HG03520 (cell line): ENCODE measurements around the gene RPUSD2.
A peak's percentile ranks its signal among the peaks of the same experiment; 100 is the strongest.
"Not testable (repeated sequence)": the region's sequence is repeated elsewhere in the genome, so short reads cannot be mapped to it uniquely, and the experiment has no call there.

Experiments
- ATAC-seq: cut with Tn5 transposase; IDR thresholded peaks from one replicate; pipeline ENCODE4 v1.9.1; 2021; ENCODE audit warnings: mild to moderate bottlenecking, moderate library complexity; ENCODE audit not compliant: unreplicated experiment

RPUSD2 gene

GRCh38 chr15:40565333-40566238 lies 3.5 kb upstream of the RPUSD2 start:
- ATAC-seq, result no peak

GRCh38 chr15:40567111-40567510 lies 2.0 kb upstream of the RPUSD2 start:
- ATAC-seq, result no peak

- no peak for ATAC-seq
These were observed 6.0 kb downstream of the RPUSD2 start for GRCh38 chr15:40575113-40575512.

- ATAC-seq, result not testable (repeated sequence)
These were observed 7.8 kb downstream of the RPUSD2 start for GRCh38 chr15:40576914-40577313.

- ATAC-seq, result no peak
These were observed 9.8 kb downstream of the RPUSD2 start for GRCh38 chr15:40578892-40579291.

- ATAC-seq, result not testable (repeated sequence)
These were observed 12.7 kb downstream of the RPUSD2 start for GRCh38 chr15:40581796-40582195.

DNA sequence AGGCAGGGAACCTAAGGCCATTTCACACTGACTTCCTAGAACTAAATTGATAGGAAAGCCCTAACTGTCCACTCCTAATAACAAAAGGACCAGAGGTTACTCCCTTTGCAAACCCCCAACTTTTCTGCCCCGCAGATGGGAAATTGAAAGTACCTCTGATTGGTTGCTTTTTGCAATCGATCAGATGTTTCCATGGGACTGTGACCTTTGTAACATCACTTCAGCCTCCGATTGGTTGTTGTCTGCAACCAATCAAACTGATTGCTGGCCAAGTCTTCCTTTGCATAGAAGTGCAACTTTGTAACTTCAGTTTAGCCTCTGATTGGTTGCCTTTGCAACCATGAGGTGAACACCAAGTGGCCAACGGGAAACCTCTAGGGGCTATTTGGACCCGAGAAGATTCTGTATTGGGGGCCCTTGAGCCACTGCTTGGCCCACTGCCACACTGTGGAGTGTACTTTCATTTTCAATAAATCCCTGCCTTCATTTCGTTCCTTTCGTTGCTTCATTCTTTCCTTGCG lies 13.7 kb downstream of the RPUSD2 start:
- no peak for ATAC-seq

- no peak for ATAC-seq
These were observed 15.1 kb downstream of the RPUSD2 start for GRCh38 chr15:40584191-40584590.

DNA sequence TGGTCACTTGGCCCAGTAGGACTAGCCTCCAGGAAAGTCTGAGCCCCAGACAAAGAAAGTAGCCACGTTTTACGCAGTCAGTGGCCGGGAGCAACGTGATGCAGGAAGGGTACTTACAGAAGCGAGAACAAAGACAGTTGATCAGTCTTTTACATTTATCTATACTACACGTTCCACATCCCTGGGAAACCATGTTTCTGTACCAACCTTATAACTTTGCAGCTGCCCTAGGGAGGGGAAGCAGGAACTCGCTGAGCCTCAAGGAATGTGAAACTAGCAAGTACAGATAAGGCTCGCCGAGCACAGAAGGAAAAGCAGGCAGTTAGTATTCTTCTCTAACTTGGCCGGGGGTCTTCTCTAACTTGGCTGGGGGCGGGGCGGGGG lies 21.6 kb downstream of the RPUSD2 start:
- ATAC-seq, result no peak

GRCh38 chr15:40591389-40591788 lies 22.3 kb downstream of the RPUSD2 start:
- no peak for ATAC-seq

- no peak for ATAC-seq
These were observed 24.1 kb downstream of the RPUSD2 start for GRCh38 chr15:40593165-40593564.

DNA sequence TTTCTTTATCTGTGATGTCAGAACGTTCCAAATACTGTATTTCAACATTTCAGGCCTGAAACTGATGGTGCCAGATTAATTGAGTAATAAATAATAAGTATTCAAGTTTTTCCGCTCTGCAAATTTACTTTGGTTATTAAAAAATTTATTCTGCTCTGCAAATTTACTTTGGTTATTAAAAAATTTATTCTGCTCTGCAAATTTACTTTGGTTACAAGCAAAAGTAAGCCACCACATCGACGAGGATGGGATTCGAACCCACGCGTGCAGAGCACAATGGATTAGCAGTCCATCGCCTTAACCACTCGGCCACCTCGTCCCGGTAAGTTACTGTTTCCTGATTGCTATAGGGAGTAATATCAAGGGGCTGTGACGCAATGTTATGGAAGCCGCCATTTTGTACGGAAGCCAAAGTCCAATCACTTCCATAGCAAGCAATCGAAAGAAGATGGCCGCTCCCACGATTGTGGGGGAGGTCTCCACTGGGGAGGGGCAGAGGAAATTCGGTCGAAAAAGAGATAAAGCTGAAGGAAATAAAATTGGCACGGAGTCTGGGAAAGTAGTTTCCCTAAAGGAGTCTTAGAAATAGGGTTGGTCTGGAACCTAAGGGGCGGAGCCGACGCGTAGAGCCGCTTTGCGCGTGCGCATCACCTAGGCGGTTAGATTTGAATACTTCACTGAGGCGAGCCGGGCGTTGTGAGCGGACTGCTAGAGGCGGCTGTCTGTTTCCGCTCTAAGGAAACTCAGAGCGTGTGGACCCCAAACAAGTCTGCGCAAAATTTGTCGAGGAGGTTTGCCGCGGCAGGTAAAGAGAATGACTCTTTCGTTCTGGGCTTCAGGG lies 24.7 kb downstream of the RPUSD2 start, which contains the start of gene KNL1:
Gene KNL1 (plus strand): TSS at position 662 of the 841 bp plus-strand sequence. CDS start 8,683 bp downstream, outside the sequence.
- ATAC-seq, result peak; percentile 54

GRCh38 chr15:40594429-40594836 lies 25.3 kb downstream of the RPUSD2 start:
- ATAC-seq, result peak; percentile 29

- ATAC-seq, result no peak
These were observed 26.1 kb downstream of the RPUSD2 start for GRCh38 chr15:40595219-40595618.

- no peak for ATAC-seq
These were observed 26.7 kb downstream of the RPUSD2 start for GRCh38 chr15:40595773-40596172.

DNA sequence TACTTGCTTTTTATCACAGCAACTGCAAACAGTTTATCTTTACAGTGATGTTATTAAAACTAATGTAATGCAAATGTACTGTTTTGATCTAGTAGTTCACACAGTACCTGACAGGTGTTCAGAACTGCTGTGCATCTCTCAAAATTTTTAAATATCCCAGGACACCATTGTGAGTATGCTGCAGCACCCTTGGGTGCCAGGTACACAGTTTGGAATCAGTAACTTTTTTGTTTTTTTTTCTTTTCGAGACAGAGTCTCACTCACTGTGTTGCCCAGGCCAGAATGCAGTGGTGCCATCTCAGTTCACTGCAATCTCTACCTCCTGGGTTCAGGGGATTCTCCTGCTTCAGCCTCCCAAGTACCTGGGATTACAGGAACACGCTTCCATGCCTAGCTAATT lies 27.9 kb downstream of the RPUSD2 start:
- no peak for ATAC-seq

DNA sequence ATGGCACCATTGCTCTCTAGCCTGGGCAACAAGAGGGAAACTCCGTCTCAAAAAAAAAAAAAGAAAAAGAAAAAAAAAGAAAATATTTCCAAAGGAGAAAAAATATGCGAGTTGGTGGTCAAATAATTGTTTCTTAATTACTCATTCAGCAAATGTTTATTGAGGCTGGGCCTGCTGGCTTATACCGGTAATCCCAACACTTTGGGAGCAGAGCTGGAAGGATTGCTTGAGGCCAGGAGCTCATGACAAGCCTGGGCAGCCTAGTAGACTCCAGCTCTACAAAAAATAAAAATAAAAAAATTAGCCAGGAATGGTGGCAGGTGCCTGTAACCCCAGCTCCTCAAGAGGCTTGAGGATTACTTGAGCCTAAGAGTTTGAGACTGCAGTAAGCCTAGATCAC lies 29.0 kb downstream of the RPUSD2 start:
- no peak for ATAC-seq

- ATAC-seq, result no peak
These were observed 29.6 kb downstream of the RPUSD2 start for GRCh38 chr15:40598672-40599071.

DNA sequence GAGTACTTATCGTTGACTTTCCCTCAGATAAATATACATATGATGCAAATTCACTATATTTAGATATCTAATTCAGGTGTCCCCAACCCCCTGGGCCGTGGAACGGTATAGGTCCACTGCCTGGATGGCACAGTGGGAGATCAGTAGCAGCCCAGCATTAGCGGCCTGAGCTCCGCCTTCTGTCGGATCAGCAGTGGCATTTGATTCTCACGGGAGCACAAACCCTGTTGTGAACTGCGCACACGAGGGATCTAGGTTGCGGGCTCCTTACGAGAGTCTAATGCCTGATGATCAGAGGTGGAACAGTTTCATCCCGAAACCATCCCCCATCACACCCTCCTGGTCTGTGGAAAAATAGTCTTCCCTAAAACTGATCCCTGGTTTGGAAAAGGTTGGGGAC lies 31.9 kb downstream of the RPUSD2 start:
- ATAC-seq, result no peak

DNA sequence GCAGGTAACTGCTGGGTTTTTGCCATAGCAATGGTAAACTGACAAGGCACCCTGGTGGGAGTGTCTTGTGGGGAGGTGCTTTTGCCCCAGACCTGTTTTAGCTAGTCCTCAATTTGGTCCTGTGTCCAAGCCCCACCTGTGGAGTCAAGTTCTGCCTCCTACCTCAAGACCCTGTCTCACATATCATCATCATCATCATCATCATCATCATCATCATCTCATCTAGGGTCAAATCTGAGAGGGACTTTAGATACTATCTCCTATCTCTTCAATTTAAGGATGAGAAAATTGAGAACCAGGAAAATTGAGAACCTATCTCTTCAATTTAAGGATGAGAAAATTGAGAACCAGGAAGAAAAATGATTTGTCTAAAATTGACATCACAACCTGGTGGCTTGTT lies 34.8 kb downstream of the RPUSD2 start:
- no peak for ATAC-seq

GRCh38 chr15:40613080-40613479 lies 44.0 kb downstream of the RPUSD2 start:
- ATAC-seq, result no peak
